Memory B cell (primary cell): ENCODE measurements around the gene ST6GALNAC1.
"Not testable (repeated sequence)": the region's sequence is repeated elsewhere in the genome, so short reads cannot be mapped to it uniquely, and the experiment has no call there.

Experiments
- ATAC-seq: fragments of 150-1000 bp; cut with Tn5 transposase; 2 replicates; pipeline ENCODE4 v1.10.0; 2021; ENCODE audit warnings: low read depth, mild to moderate bottlenecking, moderate library complexity
- DNase-seq, 2 donors: peaks; one replicate each; pipeline ENCODE4 v3.0.0; 2022; ENCODE audit warnings: low spot score in 2 of 2
- H3K27ac Mint-ChIP-seq: one replicate; pipeline ENCODE4 v1.8.0; 2022; ENCODE audit warnings: mild to moderate bottlenecking, moderate library complexity, mixed read lengths
- H3K27me3 Mint-ChIP-seq: one replicate; pipeline ENCODE4 v1.8.0; 2022; ENCODE audit warnings: mixed read lengths
- H3K36me3 Mint-ChIP-seq: one replicate; pipeline ENCODE4 v1.8.0; 2022; ENCODE audit warnings: mild to moderate bottlenecking, mixed read lengths
- H3K4me1 Mint-ChIP-seq: one replicate; pipeline ENCODE4 v1.8.0; 2022; ENCODE audit warnings: mixed read lengths
- H3K4me3 Mint-ChIP-seq: one replicate; pipeline ENCODE4 v1.8.0; 2022; ENCODE audit warnings: mild to moderate bottlenecking, moderate library complexity, mixed read lengths
- H3K9me3 Mint-ChIP-seq: one replicate; pipeline ENCODE4 v1.8.0; 2022; ENCODE audit warnings: mixed read lengths

ST6GALNAC1 gene

GRCh38 chr17:76626442-76626841 is 17.1 kb downstream of the ST6GALNAC1 start:
- H3K36me3 Mint-ChIP-seq: no peaks in the 10 kb centered on the region
- no peaks in the 10 kb centered on the region for H3K9me3 Mint-ChIP-seq
- peaks cover 18% of the 10 kb centered on the region for H3K27me3 Mint-ChIP-seq
- no peaks in the 10 kb centered on the region for H3K4me1 Mint-ChIP-seq
- no peak overlapping the region for H3K27ac Mint-ChIP-seq
- ATAC-seq (no peak), DNase-seq (no peak)
- no peak overlapping the region for H3K4me3 Mint-ChIP-seq

- H3K4me1 Mint-ChIP-seq: no peaks in the 10 kb centered on the region
- no peak for DNase-seq
- H3K27ac Mint-ChIP-seq: no peak overlapping the region
- H3K4me3 Mint-ChIP-seq: no peak overlapping the region
- ATAC-seq: no peak
- no peaks in the 10 kb centered on the region for H3K36me3 Mint-ChIP-seq
- H3K9me3 Mint-ChIP-seq: no peaks in the 10 kb centered on the region
- H3K27me3 Mint-ChIP-seq: peaks cover 18% of the 10 kb centered on the region
Observed at GRCh38 chr17:76625496-76625895, 18.1 kb downstream of the ST6GALNAC1 start.

- DNase-seq (peak; percentile 75 to 80), ATAC-seq (peak; percentile 99)
- Mint-ChIP-seq H3K4me1 (no peaks in the 10 kb centered on the region), H3K36me3 (no peaks in the 10 kb centered on the region), H3K4me3 (no peak overlapping the region), H3K9me3 (no peaks in the 10 kb centered on the region), H3K27ac (no peak overlapping the region), H3K27me3 (peaks cover 14% of the 10 kb centered on the region)
Observed at GRCh38 chr17:76623271-76624146, 20.0 kb downstream of the ST6GALNAC1 start.

GRCh38 chr17:76617838-76618237 is 25.7 kb downstream of the ST6GALNAC1 start:
- no peaks in the 10 kb centered on the region for H3K9me3 Mint-ChIP-seq
- H3K4me3 Mint-ChIP-seq: no peak overlapping the region
- no peak for DNase-seq
- no peak for ATAC-seq
- no peaks in the 10 kb centered on the region for H3K36me3 Mint-ChIP-seq
- peaks cover 4% of the 10 kb centered on the region for H3K4me1 Mint-ChIP-seq
- peaks cover under 1% of the 10 kb centered on the region for H3K27me3 Mint-ChIP-seq
- no peak overlapping the region for H3K27ac Mint-ChIP-seq

GRCh38 chr17:76614912-76615617 is 28.5 kb downstream of the ST6GALNAC1 start:
- H3K27me3 Mint-ChIP-seq: peaks cover 6% of the 10 kb centered on the region
- no peak overlapping the region for H3K27ac Mint-ChIP-seq
- H3K4me1 Mint-ChIP-seq: peaks cover 4% of the 10 kb centered on the region
- H3K36me3 Mint-ChIP-seq: no peaks in the 10 kb centered on the region
- no peak overlapping the region for H3K4me3 Mint-ChIP-seq
- no peaks in the 10 kb centered on the region for H3K9me3 Mint-ChIP-seq
- ATAC-seq (no peak), DNase-seq (no peak)

- not testable (repeated sequence) for H3K4me3 Mint-ChIP-seq, H3K27me3 Mint-ChIP-seq, ATAC-seq, H3K9me3 Mint-ChIP-seq, H3K36me3 Mint-ChIP-seq, H3K4me1 Mint-ChIP-seq, H3K27ac Mint-ChIP-seq, DNase-seq
Observed at GRCh38 chr17:76614064-76614759, 29.3 kb downstream of the ST6GALNAC1 start.

GRCh38 chr17:76612977-76613851 is 30.3 kb downstream of the ST6GALNAC1 start:
- ATAC-seq: no peak
- DNase-seq: no peak

GRCh38 chr17:76612465-76612864 is 31.1 kb downstream of the ST6GALNAC1 start:
- peaks cover 4% of the 10 kb centered on the region for H3K4me1 Mint-ChIP-seq
- no peak overlapping the region for H3K27ac Mint-ChIP-seq
- DNase-seq (no peak), ATAC-seq (no peak)
- H3K27me3 Mint-ChIP-seq: peaks cover 9% of the 10 kb centered on the region
- H3K4me3 Mint-ChIP-seq: no peak overlapping the region
- no peaks in the 10 kb centered on the region for H3K9me3 Mint-ChIP-seq
- H3K36me3 Mint-ChIP-seq: no peaks in the 10 kb centered on the region

More at GRCh38 chr17:76612977-76613851, 30.3 kb downstream of the ST6GALNAC1 start:
- Mint-ChIP-seq H3K36me3 (no peaks in the 10 kb centered on the region), H3K27me3 (peaks cover 9% of the 10 kb centered on the region), H3K27ac (no peak overlapping the region), H3K4me3 (no peak overlapping the region), H3K9me3 (no peaks in the 10 kb centered on the region), H3K4me1 (peaks cover 4% of the 10 kb centered on the region)

GRCh38 chr17:76611758-76612157 is 31.8 kb downstream of the ST6GALNAC1 start:
- ATAC-seq: no peak
- no peak overlapping the region for H3K27ac Mint-ChIP-seq
- H3K36me3 Mint-ChIP-seq: no peaks in the 10 kb centered on the region
- peaks cover 9% of the 10 kb centered on the region for H3K27me3 Mint-ChIP-seq
- H3K4me1 Mint-ChIP-seq: peaks cover 4% of the 10 kb centered on the region
- H3K9me3 Mint-ChIP-seq: no peaks in the 10 kb centered on the region
- no peak for DNase-seq
- no peak overlapping the region for H3K4me3 Mint-ChIP-seq

- not testable (repeated sequence) for H3K27me3 Mint-ChIP-seq, DNase-seq, H3K9me3 Mint-ChIP-seq, H3K4me1 Mint-ChIP-seq, ATAC-seq, H3K27ac Mint-ChIP-seq, H3K4me3 Mint-ChIP-seq, H3K36me3 Mint-ChIP-seq
Observed at GRCh38 chr17:76611080-76611749, 32.3 kb downstream of the ST6GALNAC1 start.

- ATAC-seq, H3K36me3 Mint-ChIP-seq, H3K4me1 Mint-ChIP-seq, H3K4me3 Mint-ChIP-seq, DNase-seq, H3K9me3 Mint-ChIP-seq, H3K27ac Mint-ChIP-seq: not testable (repeated sequence)
- peaks cover 19% of the 10 kb centered on the region for H3K27me3 Mint-ChIP-seq
Observed at GRCh38 chr17:76606685-76607084, 36.9 kb downstream of the ST6GALNAC1 start.

GRCh38 chr17:76601065-76601464 is 42.5 kb downstream of the ST6GALNAC1 start:
- Mint-ChIP-seq H3K9me3 (no peaks in the 10 kb centered on the region), H3K27ac (no peak overlapping the region), H3K4me3 (no peak overlapping the region), H3K36me3 (no peaks in the 10 kb centered on the region), H3K27me3 (peaks cover 24% of the 10 kb centered on the region), H3K4me1 (peaks cover 3% of the 10 kb centered on the region)
- no peak for ATAC-seq
- DNase-seq: no peak
